NCI-H345 treated with DMSO at 0.1 percent for 48 hours (cell line): ENCODE results near the gene CCNY.
A peak's percentile ranks its signal among the peaks of the same experiment; 100 is the strongest.

Experiments
- DNase-seq: peaks from one replicate; lab custom pipeline; 2025; ENCODE audit not compliant: unreplicated experiment; lab: John Stamatoyannopoulos, UW

CCNY gene

GRCh38 chr10:35379226-35380137 lies 43.2 kb downstream of the CCNY start:
- no peak for DNase-seq

GRCh38 chr10:35382096-35382495 lies 45.8 kb downstream of the CCNY start:
- no peak for DNase-seq

GRCh38 chr10:35384265-35384868 lies 48.1 kb downstream of the CCNY start:
- DNase-seq: peak; percentile 21

GRCh38 chr10:35386594-35387174 lies 50.4 kb downstream of the CCNY start:
- DNase-seq: peak; percentile 40

GRCh38 chr10:35387768-35388167 lies 51.5 kb downstream of the CCNY start:
- no peak for DNase-seq

- DNase-seq: peak; percentile 90
These were observed 51.9 kb downstream of the CCNY start for GRCh38 chr10:35388197-35388596.

- no peak for DNase-seq
These were observed 52.4 kb downstream of the CCNY start for GRCh38 chr10:35388682-35389081.

GRCh38 chr10:35390161-35390840 lies 54.0 kb downstream of the CCNY start:
- DNase-seq: no peak

- DNase-seq: no peak
These were observed 54.5 kb downstream of the CCNY start for GRCh38 chr10:35390843-35391152.

GRCh38 chr10:35391153-35391953 lies 55.0 kb downstream of the CCNY start:
- no peak for DNase-seq

- no peak for DNase-seq
These were observed 55.6 kb downstream of the CCNY start for GRCh38 chr10:35391954-35392262.

GRCh38 chr10:35392482-35393228 lies 56.3 kb downstream of the CCNY start:
- DNase-seq: no peak

GRCh38 chr10:35394411-35394851 lies 58.1 kb downstream of the CCNY start:
- no peak for DNase-seq

- no peak for DNase-seq
These were observed 58.6 kb downstream of the CCNY start for GRCh38 chr10:35394934-35395333.

- no peak for DNase-seq
These were observed 60.5 kb downstream of the CCNY start for GRCh38 chr10:35396560-35397434.

- no peak for DNase-seq
These were observed 61.6 kb downstream of the CCNY start for GRCh38 chr10:35397953-35398352.

- no peak for DNase-seq
These were observed 62.0 kb downstream of the CCNY start for GRCh38 chr10:35398355-35398754.

- DNase-seq: no peak
These were observed 62.6 kb downstream of the CCNY start for GRCh38 chr10:35398908-35399307.

- no peak for DNase-seq
These were observed 63.2 kb downstream of the CCNY start for GRCh38 chr10:35399414-35400009.
